Ovary (tissue), 9 donors: ENCODE measurements around the gene ANKIB1. TPM values are rescaled to one million over a fixed set of nuclear protein-coding genes. Genes with fewer than 3 reads are reported as not detected.
"Not testable (repeated sequence)": the region's sequence is repeated elsewhere in the genome, so short reads cannot be mapped to it uniquely, and the experiment has no call there.

ENCODE experiments used
- DNase-seq, 5 donors: peaks; one replicate each; pipeline ENCODE4 v3.0.0-alpha.2; 2019 to 2020
- H3K27ac ChIP-seq, 2 donors: fragments of 200-600 bp; one replicate each; pipeline versions ENCODE4 v1.5.1 to v1.8.0; 2019 to 2022
- H3K27me3 ChIP-seq: fragments of 200-600 bp; one replicate; pipeline ENCODE4 v1.8.0; 2022
- H3K36me3 ChIP-seq: fragments of 200-600 bp; sonication (generic); one replicate; pipeline ENCODE4 v1.5.1; 2019
- H3K4me1 ChIP-seq: one replicate; pipeline ENCODE4 v1.8.1; 2013; ENCODE audit warnings: mild to moderate bottlenecking, moderate library complexity; ENCODE audit not compliant: insufficient read depth
- H3K4me3 ChIP-seq: fragments of 200-600 bp; sonication (generic); one replicate; pipeline ENCODE4 v1.5.1; 2017
- H3K9me3 ChIP-seq, 2 donors: fragments of 200-600 bp in 1 of 2; sonication (generic) in 1 of 2; one replicate each; pipeline versions ENCODE4 v1.5.1 to v1.8.1; 2013 to 2019; ENCODE audit warnings: mild to moderate bottlenecking in 1 of 2, moderate library complexity in 1 of 2
- CTCF ChIP-seq, 3 donors: fragments of 450-650 bp in 2 of 3; fragments of 200-600 bp in 1 of 3; IDR thresholded peaks; one replicate each; pipeline versions ENCODE4 v1.5.1 to v1.8.0; 2016 to 2022; ENCODE audit warnings: antibody characterized with exemption in 3 of 3, mild to moderate bottlenecking in 1 of 3
- EP300 ChIP-seq: sonication (generic); formaldehyde crosslinking; IDR thresholded peaks from one replicate; pipeline ENCODE4 v1.6.1; 2017; ENCODE audit warnings: antibody characterized with exemption
- POLR2A ChIP-seq: fragments of 450-650 bp; IDR thresholded peaks from one replicate; pipeline ENCODE4 v1.6.1; 2017; ENCODE audit warnings: antibody characterized with exemption, mild to moderate bottlenecking, moderate library complexity
- WGBS, 3 donors: extraction: QIAGEN DNeasy Blood & Tissue Kit in 1 of 3; methylation state at CpG; one replicate each; pipeline versions ENCODE4 v1.1.5 to v1.1.7; 2013 to 2017; 5-methylcytosine and 5-hydroxymethylcytosine counted together
- intact Hi-C, 4 donors: fragments of 100-400 bp; cut with DNase I; formaldehyde crosslinking; loops; one replicate each; pipeline versions ENCODE4 v1.11.0 to v1.15.1; 2022 to 2023
- polyA plus RNA-seq, 2 donors: library from polyadenylated mRNA; stranded (reverse); fragments of 200-250 nt in 1 of 2; fragments of 350-450 nt in 1 of 2; fragmentation: Illumina TruSeq in 1 of 2; extraction: RNeasy Lipid Tissue Mini Kit (QIAGEN cat#74804) in 1 of 2; gene quantifications; one replicate each; pipeline ENCODE4 v1.2.3, GENCODE V29; 2013 to 2014
- total RNA-seq, 7 donors: library from RNA; depleted of rRNA in 2 of 7; stranded (reverse); fragments of >200 nt in 2 of 7; fragmentation: NEBNext Ultra II Directional in 3 of 7; extraction: Animal tissue kit (Norgen Biotek cat#: 25700) in 3 of 7; gene quantifications; one replicate each; pipeline versions ENCODE4 v1.1.0 to v1.2.4, GENCODE V29; 2016 to 2023
- donor health status: DM: no; HTN: no; CAD: no; lungs with moderate emphysema.
- donor health status: DM: no; HTN: no; CAD: no.
- donor health status: Bipolar disorder and iron deficiency.
- donor health status: DM: yes; HTN: yes; CAD: no.
- donor health status: DM: no; HTN: no; CAD: no.
- donor health status: DM: yes; HTN: yes; CAD: no.

The ANKIB1 gene
- total and polyA plus RNA-seq, 9 donors = 11.3 to 83.1 (median 60.1) TPM

GRCh38 chr7:92433019-92433418 lies 187.2 kb downstream of the ANKIB1 start:
- H3K9me3 ChIP-seq = no peaks in the 10 kb centered on the region
- H3K27me3 ChIP-seq = no peaks in the 10 kb centered on the region
- TF ChIP-seq CTCF (IDR thresholded peaks at IDR 0.05) = no peak
- TF ChIP-seq POLR2A = no peak
- no peak for TF ChIP-seq EP300
- H3K36me3 ChIP-seq = no peaks in the 10 kb centered on the region
- H3K4me1 ChIP-seq = no peaks in the 10 kb centered on the region
- intact Hi-C loops = loop anchor here in 1 of 4 donors (10.0 kb wide), 1 partner anchor 188 kb away; the partner anchor contains the start of genes ANKIB1 and KRIT1
- H3K4me3 ChIP-seq = no peak overlapping the region
- 94 to 96% (median 95%) methylated on average over 8 of the region's 8 CpGs for WGBS, 3 donors
- H3K27ac ChIP-seq = no peak overlapping the region
- DNase-seq = no peak

- intact Hi-C loops = loop anchor here in 1 of 4 donors (10.0 kb wide), 1 partner anchor 191 kb away; the partner anchor contains the start of genes ANKIB1 and KRIT1
- no peaks in the 10 kb centered on the region for H3K27me3 ChIP-seq
- TF ChIP-seq EP300 (no peak), POLR2A (no peak), CTCF (IDR thresholded peaks at IDR 0.05) (no peak)
- no peaks in the 10 kb centered on the region for H3K4me1 ChIP-seq
- no peak for DNase-seq
- 96 to 98% (median 97%) methylated on average over 2 of the region's 2 CpGs for WGBS, 3 donors
- no peak overlapping the region for H3K4me3 ChIP-seq
- H3K27ac ChIP-seq = no peak overlapping the region
- H3K9me3 ChIP-seq = no peaks in the 10 kb centered on the region
- no peaks in the 10 kb centered on the region for H3K36me3 ChIP-seq
Observed at GRCh38 chr7:92435542-92435941, 189.8 kb downstream of the ANKIB1 start.

GRCh38 chr7:92436612-92437445 lies 191.1 kb downstream of the ANKIB1 start:
- no peaks in the 10 kb centered on the region for H3K9me3 ChIP-seq
- H3K27me3 ChIP-seq = no peaks in the 10 kb centered on the region
- no peak for DNase-seq
- no peak overlapping the region for H3K27ac ChIP-seq
- intact Hi-C loops = loop anchor here in 1 of 4 donors (10.0 kb wide), 1 partner anchor 192 kb away; the partner anchor contains the start of genes ANKIB1 and KRIT1
- WGBS, 3 donors = 43 to 47% (median 46%) methylated on average over 7 of the region's 7 CpGs
- H3K36me3 ChIP-seq = no peaks in the 10 kb centered on the region
- no peaks in the 10 kb centered on the region for H3K4me1 ChIP-seq
- no peak for TF ChIP-seq EP300
- TF ChIP-seq CTCF (IDR thresholded peaks at IDR 0.05) = no peak
- no peak for TF ChIP-seq POLR2A
- no peak overlapping the region for H3K4me3 ChIP-seq

GRCh38 chr7:92437956-92438491 lies 192.2 kb downstream of the ANKIB1 start:
- no peaks in the 10 kb centered on the region for H3K9me3 ChIP-seq

GRCh38 chr7:92442720-92443119 lies 196.9 kb downstream of the ANKIB1 start:
- not testable (repeated sequence) for DNase-seq, H3K27me3 ChIP-seq, H3K4me1 ChIP-seq, H3K9me3 ChIP-seq, H3K27ac ChIP-seq, H3K4me3 ChIP-seq, H3K36me3 ChIP-seq
- intact Hi-C loops = loop anchor here in 1 of 4 donors (10.0 kb wide), 1 partner anchor 198 kb away; the partner anchor contains the start of genes ANKIB1 and KRIT1
- 86 to 96% (median 94%) methylated on average over 2 of the region's 2 CpGs for WGBS, 3 donors

More at GRCh38 chr7:92437956-92438491, 192.2 kb downstream of the ANKIB1 start:
- Histone ChIP-seq H3K4me1 (no peaks in the 10 kb centered on the region), H3K36me3 (no peaks in the 10 kb centered on the region), H3K4me3 (no peak overlapping the region), H3K27me3 (no peaks in the 10 kb centered on the region), H3K27ac (no peak overlapping the region)
- no peak for TF ChIP-seq EP300
- TF ChIP-seq CTCF (IDR thresholded peaks at IDR 0.05) = no peak
- no peak for TF ChIP-seq POLR2A
- 50 to 70% (median 60%) methylated on average over 6 of the region's 6 CpGs for whole genome bisulfite sequencing, 3 donors
- intact Hi-C loops = loop anchor here in 1 of 4 donors (10.0 kb wide), 1 partner anchor 193 kb away; the partner anchor contains the start of genes ANKIB1 and KRIT1
- DNase-seq = no peak
